ENCODE measurements around the gene C16orf74. TPM values are rescaled to one million over a fixed set of nuclear protein-coding genes. Genes with fewer than 3 reads are reported as not detected.

C16orf74 gene
- total and polyA plus RNA-seq, 3 donors from 2014 or later = 3.8 to 6.0 (median 4.3) TPM

DNA sequence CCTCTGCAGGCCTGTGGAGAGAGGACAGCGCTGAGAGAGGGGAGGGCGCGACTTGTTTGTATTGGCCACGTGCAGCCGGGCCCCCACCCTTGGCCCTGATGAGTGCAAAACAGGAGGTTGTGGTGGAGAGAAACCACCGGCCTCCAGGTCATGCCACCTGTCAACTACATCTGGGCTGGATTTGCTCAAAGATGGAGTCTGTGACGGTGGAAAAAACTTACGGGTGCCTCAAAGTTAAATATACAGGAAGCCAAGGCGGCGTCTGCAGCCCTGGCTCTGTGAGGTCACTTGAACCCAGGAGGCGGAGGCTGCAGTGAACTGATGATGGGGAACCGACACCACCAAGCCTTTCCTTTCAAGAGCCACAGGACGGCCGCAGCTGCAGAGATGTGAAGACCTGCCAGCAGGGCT is 15.7 kb downstream of the C16orf74 start:
- H3K4me3 ChIP-seq = no peak overlapping the region
- intact Hi-C loops (cut with DNase I; ENCODE audit: low total_unique reads) = no loop called here
- H3K27me3 ChIP-seq = no peaks in the 10 kb centered on the region
- H3K27ac ChIP-seq = no peak overlapping the region
- no peak for TF ChIP-seq POLR2A (IDR thresholded peaks at IDR 0.05)
- TF ChIP-seq, protein P1, sequence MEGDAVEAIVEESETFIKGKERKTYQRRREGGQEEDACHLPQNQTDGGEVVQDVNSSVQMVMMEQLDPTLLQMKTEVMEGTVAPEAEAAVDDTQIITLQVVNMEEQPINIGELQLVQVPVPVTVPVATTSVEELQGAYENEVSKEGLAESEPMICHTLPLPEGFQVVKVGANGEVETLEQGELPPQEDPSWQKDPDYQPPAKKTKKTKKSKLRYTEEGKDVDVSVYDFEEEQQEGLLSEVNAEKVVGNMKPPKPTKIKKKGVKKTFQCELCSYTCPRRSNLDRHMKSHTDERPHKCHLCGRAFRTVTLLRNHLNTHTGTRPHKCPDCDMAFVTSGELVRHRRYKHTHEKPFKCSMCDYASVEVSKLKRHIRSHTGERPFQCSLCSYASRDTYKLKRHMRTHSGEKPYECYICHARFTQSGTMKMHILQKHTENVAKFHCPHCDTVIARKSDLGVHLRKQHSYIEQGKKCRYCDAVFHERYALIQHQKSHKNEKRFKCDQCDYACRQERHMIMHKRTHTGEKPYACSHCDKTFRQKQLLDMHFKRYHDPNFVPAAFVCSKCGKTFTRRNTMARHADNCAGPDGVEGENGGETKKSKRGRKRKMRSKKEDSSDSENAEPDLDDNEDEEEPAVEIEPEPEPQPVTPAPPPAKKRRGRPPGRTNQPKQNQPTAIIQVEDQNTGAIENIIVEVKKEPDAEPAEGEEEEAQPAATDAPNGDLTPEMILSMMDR (IDR thresholded peaks at IDR 0.05) = no peak
- no peaks in the 10 kb centered on the region for H3K9me3 ChIP-seq
- DNase-seq = no peak
- H3K36me3 ChIP-seq (ENCODE audit: low read depth, missing control alignments) = no peaks in the 10 kb centered on the region
- 81 to 91% methylated on average over 12 to 14 of the region's 14 CpGs for WGBS, 2 donors
- H3K4me1 ChIP-seq = no peaks in the 10 kb centered on the region

GRCh38 chr16:85734311-85735017 is 16.4 kb downstream of the C16orf74 start:
- intact Hi-C loops (cut with DNase I; ENCODE audit: low total_unique reads) = no loop called here

GRCh38 chr16:85733839-85734170 is 17.1 kb downstream of the C16orf74 start:
- intact Hi-C loops (cut with DNase I; ENCODE audit: low total_unique reads) = no loop called here
- Histone ChIP-seq H3K4me1 (no peaks in the 10 kb centered on the region), H3K27ac (no peak overlapping the region), H3K36me3 (ENCODE audit: low read depth, missing control alignments) (no peaks in the 10 kb centered on the region), H3K9me3 (no peaks in the 10 kb centered on the region), H3K27me3 (no peaks in the 10 kb centered on the region), H3K4me3 (no peak overlapping the region)
- 52 to 74% methylated on average over 11 of the region's 11 CpGs for WGBS, 2 donors
- peak; percentile 64 for DNase-seq
- TF ChIP-seq, protein P1 (IDR thresholded peaks at IDR 0.05) = no peak
- TF ChIP-seq POLR2A (IDR thresholded peaks at IDR 0.05) = no peak

More at GRCh38 chr16:85734311-85735017, 16.4 kb downstream of the C16orf74 start:
- H3K9me3 ChIP-seq = no peaks in the 10 kb centered on the region
- no peaks in the 10 kb centered on the region for H3K36me3 ChIP-seq (ENCODE audit: low read depth, missing control alignments)
- TF ChIP-seq POLR2A (IDR thresholded peaks at IDR 0.05) = no peak
- TF ChIP-seq, protein P1 (IDR thresholded peaks at IDR 0.05) = no peak
- no peak overlapping the region for H3K27ac ChIP-seq
- 70% methylated on average over 6 to 10 of the region's 10 CpGs for WGBS, 2 donors
- no peaks in the 10 kb centered on the region for H3K4me1 ChIP-seq
- DNase-seq = no peak
- H3K27me3 ChIP-seq = no peaks in the 10 kb centered on the region
- H3K4me3 ChIP-seq = no peak overlapping the region

GRCh38 chr16:85733155-85733838 is 17.6 kb downstream of the C16orf74 start:
- no peak for TF ChIP-seq POLR2A (IDR thresholded peaks at IDR 0.05)
- TF ChIP-seq, protein P1 (IDR thresholded peaks at IDR 0.05) = no peak
- WGBS, 2 donors = 69 to 74% methylated on average over 13 of the region's 13 CpGs
- H3K4me3 ChIP-seq = no peak overlapping the region
- H3K9me3 ChIP-seq = no peaks in the 10 kb centered on the region
- no peaks in the 10 kb centered on the region for H3K36me3 ChIP-seq (ENCODE audit: low read depth, missing control alignments)
- H3K4me1 ChIP-seq = no peaks in the 10 kb centered on the region
- DNase-seq = no peak
- no peaks in the 10 kb centered on the region for H3K27me3 ChIP-seq
- H3K27ac ChIP-seq = no peak overlapping the region
- intact Hi-C loops (cut with DNase I; ENCODE audit: low total_unique reads) = no loop called here
